ENCODE measurements around the gene GOLGA6L24.
"Not testable (repeated sequence)": the region's sequence is repeated elsewhere in the genome, so short reads cannot be mapped to it uniquely, and the experiment has no call there.

The GOLGA6L24 gene

GRCh38 chr15:28357984-28358383 is at the start of gene GOLGA6L24:
TSS of gene GOLGA6L24 (minus strand) at chr15:28358084. CDS start at chr15:28358023, 61 bp downstream.
- not testable (repeated sequence) for DNase-seq (ENCODE audit: low spot score)

GRCh38 chr15:28402774-28403435 is 45.0 kb upstream of the GOLGA6L24 start:
- DNase-seq (ENCODE audit: low spot score): not testable (repeated sequence)

GRCh38 chr15:28396022-28396421 is 38.1 kb upstream of the GOLGA6L24 start:
- DNase-seq (ENCODE audit: low spot score): not testable (repeated sequence)

GRCh38 chr15:28380053-28380452 is 22.2 kb upstream of the GOLGA6L24 start:
- DNase-seq (ENCODE audit: low spot score): peak; percentile 1

GRCh38 chr15:28378364-28378763 is 20.5 kb upstream of the GOLGA6L24 start, which contains the start of gene GOLGA8F:
TSS of gene GOLGA8F (plus strand) at chr15:28378664. CDS start at chr15:28378762, 98 bp downstream.
- not testable (repeated sequence) for DNase-seq (ENCODE audit: low spot score)

- DNase-seq (ENCODE audit: low spot score): not testable (repeated sequence)
Observed at GRCh38 chr15:28365502-28365901, 7.6 kb upstream of the GOLGA6L24 start.

GRCh38 chr15:28322129-28322588 is 35.7 kb downstream of the GOLGA6L24 start, which contains the start of gene HERC2:
TSS of gene HERC2 (minus strand) at chr15:28322179. CDS start at chr15:28321433, 746 bp downstream.
- not testable (repeated sequence) for DNase-seq (ENCODE audit: low spot score)

- not testable (repeated sequence) for DNase-seq (ENCODE audit: low spot score)
Observed at GRCh38 chr15:28321358-28322078, 36.4 kb downstream of the GOLGA6L24 start.

GRCh38 chr15:28319725-28320124 is 38.2 kb downstream of the GOLGA6L24 start:
- DNase-seq (ENCODE audit: low spot score): not testable (repeated sequence)

GRCh38 chr15:28318828-28319227 is 39.1 kb downstream of the GOLGA6L24 start:
- DNase-seq (ENCODE audit: low spot score): not testable (repeated sequence)

- not testable (repeated sequence) for DNase-seq (ENCODE audit: low spot score)
Observed at GRCh38 chr15:28318122-28318521, 39.8 kb downstream of the GOLGA6L24 start.

GRCh38 chr15:28316958-28317357 is 40.9 kb downstream of the GOLGA6L24 start:
- DNase-seq (ENCODE audit: low spot score): not testable (repeated sequence)

- not testable (repeated sequence) for DNase-seq (ENCODE audit: low spot score)
Observed at GRCh38 chr15:28310454-28310853, 47.4 kb downstream of the GOLGA6L24 start.

- not testable (repeated sequence) for DNase-seq (ENCODE audit: low spot score)
Observed at GRCh38 chr15:28308718-28309117, 49.2 kb downstream of the GOLGA6L24 start.
